ENCODE measurements around the gene PDZRN4.

Gene PDZRN4

DNA sequence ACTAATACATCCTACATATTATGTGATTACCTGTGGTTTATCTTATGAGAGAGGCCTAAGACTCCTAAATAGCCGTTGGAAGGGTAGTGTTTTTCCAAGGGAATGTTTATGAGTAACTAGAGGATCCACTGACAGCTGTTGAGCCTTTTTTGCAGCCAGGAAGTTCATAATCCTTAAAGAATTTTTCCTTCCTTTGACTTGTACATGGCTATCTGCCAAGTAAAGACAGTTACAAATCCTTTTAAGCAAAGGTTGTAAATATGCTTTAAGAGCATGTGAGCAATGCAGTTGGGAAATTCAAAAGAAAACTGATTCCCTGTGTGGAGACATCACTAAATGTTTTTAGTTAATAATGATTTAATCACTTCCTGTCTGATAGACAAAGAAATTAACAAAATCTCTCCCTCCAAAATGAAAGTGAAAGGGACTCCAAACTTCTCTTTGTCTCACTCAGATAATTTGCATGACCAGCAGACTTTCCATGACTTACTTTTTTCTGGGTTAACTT is 333.8 kb downstream of the PDZRN4 start:
- TF ChIP-seq, protein P1, sequence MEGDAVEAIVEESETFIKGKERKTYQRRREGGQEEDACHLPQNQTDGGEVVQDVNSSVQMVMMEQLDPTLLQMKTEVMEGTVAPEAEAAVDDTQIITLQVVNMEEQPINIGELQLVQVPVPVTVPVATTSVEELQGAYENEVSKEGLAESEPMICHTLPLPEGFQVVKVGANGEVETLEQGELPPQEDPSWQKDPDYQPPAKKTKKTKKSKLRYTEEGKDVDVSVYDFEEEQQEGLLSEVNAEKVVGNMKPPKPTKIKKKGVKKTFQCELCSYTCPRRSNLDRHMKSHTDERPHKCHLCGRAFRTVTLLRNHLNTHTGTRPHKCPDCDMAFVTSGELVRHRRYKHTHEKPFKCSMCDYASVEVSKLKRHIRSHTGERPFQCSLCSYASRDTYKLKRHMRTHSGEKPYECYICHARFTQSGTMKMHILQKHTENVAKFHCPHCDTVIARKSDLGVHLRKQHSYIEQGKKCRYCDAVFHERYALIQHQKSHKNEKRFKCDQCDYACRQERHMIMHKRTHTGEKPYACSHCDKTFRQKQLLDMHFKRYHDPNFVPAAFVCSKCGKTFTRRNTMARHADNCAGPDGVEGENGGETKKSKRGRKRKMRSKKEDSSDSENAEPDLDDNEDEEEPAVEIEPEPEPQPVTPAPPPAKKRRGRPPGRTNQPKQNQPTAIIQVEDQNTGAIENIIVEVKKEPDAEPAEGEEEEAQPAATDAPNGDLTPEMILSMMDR (conservative IDR thresholded peaks at IDR 0.05): no peak
- H3K27ac ChIP-seq: no peak overlapping the region

DNA sequence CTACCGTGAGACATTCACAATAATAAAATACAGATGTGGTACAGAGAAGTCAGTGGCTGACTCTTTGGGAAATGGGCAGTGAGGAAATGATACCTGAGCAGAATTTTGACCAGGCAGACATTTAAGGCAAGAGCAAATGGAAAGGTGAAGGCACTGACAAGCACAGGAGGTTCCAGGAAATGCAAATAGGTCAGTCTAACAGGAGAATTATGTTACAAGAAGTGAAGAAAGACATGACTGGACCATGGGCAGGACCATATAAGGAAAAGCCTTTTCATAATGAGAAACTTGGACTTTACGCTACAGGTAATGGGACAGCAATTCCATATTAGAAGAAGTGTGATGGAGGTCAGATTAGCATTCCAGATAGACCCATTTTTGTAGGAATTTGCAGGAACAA is 338.9 kb downstream of the PDZRN4 start:
- H3K27ac ChIP-seq: no peak overlapping the region
- TF ChIP-seq, protein P1 (conservative IDR thresholded peaks at IDR 0.05): no peak

DNA sequence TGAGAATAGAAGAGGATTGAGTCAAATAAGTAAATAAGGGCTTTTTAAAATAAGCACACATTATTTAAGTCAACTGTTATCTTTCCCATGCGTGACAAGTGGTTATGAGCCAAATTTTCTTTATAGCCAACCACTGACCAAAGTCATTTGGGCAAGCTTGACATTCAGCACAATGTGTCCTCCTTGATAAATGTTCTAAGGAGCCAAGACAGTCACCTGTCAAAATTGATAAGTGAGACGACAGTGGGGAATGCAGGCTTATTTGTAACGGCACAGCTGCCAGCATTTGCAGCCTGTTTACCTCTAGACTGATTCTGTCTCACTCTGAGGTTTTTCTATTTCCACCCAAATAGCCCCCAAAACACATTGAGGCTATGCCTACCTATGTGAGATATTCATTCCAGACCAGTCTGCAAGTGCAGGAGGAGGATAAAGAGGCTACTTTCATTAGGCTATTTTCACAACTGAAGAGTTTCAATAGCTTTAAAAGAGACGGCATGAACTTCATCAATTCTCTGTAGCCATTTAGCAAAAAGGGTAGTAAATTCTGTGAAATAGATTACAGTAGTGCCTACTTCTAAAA is 339.5 kb downstream of the PDZRN4 start:
- TF ChIP-seq, protein P1 (conservative IDR thresholded peaks at IDR 0.05): no peak
- H3K27ac ChIP-seq: no peak overlapping the region

DNA sequence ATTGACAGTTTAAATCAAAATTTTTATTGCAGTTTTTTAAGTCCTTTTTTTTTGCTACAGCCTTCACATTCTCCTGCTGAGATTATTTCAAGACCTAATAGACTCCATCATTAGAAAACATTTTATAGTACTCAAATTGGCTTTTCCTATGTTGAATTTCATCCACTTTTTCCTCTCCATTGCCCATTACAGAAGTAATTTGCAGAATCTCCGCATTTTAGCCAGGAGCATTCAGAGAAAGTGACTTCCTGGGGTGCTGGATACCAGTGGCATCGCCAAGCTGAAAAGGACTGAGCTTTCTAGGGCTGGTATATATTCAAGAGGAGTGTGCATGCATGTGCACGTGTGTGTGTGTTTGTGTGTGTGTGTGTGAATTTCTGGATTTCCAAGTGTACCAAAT is 340.8 kb downstream of the PDZRN4 start:
- TF ChIP-seq, protein P1 (conservative IDR thresholded peaks at IDR 0.05): no peak
- H3K27ac ChIP-seq: no peak overlapping the region

DNA sequence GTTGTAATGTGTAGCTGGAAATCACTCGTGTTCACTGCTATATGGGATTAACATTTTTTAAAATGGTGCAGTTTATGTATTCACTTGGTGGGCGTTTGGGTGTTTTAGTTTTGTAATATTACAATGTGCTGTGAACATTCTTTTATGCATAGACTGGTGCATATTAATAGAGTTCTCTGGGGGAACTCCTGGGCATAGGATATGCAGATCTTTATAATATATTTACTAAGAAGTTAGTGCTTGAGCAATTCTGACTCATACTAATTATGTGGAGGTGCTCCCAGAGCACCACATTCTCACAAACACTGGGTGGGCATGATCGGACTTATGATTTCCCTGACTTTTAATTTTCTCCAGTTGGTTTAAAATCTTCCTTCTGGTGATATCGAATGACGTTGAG is 342.3 kb downstream of the PDZRN4 start:
- TF ChIP-seq, protein P1 (conservative IDR thresholded peaks at IDR 0.05): no peak
- H3K27ac ChIP-seq: no peak overlapping the region

DNA sequence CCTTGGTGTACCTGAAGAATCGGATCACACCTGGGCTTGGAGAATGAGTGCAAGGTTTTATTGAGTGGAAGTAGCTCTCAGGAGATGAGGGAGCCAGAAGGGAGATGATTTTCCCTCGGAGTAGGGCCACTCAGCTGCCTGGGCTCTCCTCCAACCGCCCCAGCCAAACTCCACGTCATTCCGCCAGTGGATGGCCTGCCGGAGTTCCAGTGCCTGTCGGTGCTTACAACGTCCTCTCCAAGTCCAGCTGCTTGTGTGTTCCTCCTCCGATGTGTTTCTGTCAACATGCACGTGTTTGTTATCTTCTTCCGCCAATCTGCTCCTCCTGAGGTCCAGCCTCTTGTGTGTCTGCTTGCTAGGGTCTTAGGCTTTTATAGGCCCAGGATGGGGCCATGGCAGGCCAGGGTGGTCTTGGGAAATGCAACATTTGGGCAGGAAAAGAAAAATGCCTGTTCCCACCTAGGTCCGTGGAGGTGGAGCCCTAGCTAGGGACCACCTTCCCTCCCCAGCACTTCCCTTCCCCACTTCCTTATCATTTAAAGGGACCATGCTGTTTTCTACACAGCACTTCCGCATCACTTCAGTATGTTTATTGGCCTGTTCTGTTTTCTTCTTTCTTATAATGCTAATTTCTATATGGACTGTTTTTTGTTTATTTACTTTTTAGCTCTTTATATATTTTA is 343.2 kb downstream of the PDZRN4 start:
- TF ChIP-seq, protein P1 (conservative IDR thresholded peaks at IDR 0.05): no peak
- H3K27ac ChIP-seq: no peak overlapping the region

DNA sequence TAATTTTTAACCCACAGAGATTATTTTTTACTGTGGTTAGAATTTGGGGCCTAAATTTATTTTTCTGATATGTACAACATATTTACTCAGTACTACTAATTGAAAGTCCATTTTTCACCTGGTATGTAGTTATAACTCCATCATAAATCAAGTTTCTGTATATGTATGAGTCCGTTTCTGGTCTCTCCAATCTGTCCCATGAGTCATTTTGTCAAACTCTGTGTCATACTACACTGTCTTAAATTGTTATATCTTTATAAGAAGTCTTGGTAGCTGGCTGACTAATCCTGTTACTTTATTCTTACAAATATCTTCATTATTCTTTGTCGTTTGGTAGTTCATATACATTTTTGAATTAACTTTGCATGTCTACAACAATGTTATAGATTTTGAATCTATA is 344.0 kb downstream of the PDZRN4 start:
- no peak overlapping the region for H3K27ac ChIP-seq
- TF ChIP-seq, protein P1 (conservative IDR thresholded peaks at IDR 0.05): no peak
